Islet of Langerhans (tissue), 1 donor: ENCODE data around the gene SMC6.

Experiments
- FAIRE-seq: peaks from one replicate; lab custom pipeline; 2011; peaks lifted over from hg19 to GRCh38; lab: Jason Lieb, UNC

Gene SMC6

GRCh38 chr2:17753803-17754663, at the start of gene SMC6, which contains the start of gene GEN1:
Gene SMC6, minus strand, starts transcription at chr2:17753810. Its CDS starts 7,864 bp downstream, at chr2:17745946.
Gene GEN1, plus strand, starts transcription at chr2:17754138. Its CDS starts 5,806 bp downstream, at chr2:17759944.
- FAIRE-seq = no peak

DNA sequence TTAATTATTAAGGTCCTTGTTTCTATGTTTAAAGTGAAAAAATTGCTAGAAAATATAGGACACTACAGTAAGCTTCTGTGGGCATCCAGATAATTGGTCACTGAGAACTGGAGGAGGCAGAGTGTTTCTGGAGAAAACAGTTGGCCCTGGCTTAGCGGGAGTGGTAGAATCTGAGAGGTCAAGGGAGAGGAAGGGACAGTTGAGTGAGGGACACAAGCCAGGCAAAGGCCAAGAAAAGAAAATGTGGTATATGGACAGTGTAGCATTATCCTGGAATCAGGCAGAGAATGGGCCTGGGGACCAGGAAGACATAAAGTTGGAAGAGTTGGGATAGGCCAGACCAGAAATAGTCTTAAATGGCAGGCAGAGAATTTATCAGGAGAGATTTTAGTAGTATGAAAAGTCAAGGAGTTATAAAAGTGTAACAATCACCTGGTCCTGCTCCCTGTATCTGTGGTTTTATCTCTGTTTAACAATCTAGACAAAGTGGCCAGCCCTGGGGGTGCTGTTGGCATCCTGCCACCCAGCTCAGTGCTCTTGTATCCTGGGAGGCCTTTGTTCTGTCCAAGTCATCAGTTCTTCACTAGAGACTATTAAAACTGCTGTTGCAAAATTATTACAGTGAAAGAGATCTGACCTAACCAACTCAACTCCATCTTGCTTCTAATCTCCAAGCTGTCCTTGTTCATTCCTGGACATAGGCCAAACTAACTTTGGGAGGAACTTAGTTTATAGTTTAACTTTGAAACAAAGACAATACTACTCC, 47.3 kb upstream of the SMC6 start:
- FAIRE-seq = no peak

GRCh38 chr2:17800219-17800618, 46.6 kb upstream of the SMC6 start:
- FAIRE-seq = no peak

GRCh38 chr2:17799301-17800120, 45.9 kb upstream of the SMC6 start:
- no peak for FAIRE-seq

DNA sequence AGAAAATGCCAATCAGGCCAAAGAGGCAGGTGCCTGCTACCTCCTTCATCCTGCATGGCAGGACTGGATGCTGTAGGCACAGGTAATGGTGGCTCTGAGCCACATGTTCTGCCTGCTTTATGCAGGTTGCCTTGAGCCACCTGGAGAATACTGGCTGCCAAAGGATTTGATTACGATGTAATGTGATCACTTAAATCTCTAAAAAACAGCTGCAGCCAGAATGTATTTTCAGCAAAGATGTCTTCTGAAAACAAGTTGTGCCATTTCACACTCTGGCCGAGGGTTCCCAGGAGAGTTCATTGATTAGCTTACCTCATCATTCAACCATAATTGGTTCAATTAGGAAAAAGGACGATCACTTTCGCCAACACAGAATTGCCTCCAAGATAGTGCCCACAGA, 44.7 kb upstream of the SMC6 start:
- no peak for FAIRE-seq

GRCh38 chr2:17795309-17795708, 41.7 kb upstream of the SMC6 start:
- no peak for FAIRE-seq

DNA sequence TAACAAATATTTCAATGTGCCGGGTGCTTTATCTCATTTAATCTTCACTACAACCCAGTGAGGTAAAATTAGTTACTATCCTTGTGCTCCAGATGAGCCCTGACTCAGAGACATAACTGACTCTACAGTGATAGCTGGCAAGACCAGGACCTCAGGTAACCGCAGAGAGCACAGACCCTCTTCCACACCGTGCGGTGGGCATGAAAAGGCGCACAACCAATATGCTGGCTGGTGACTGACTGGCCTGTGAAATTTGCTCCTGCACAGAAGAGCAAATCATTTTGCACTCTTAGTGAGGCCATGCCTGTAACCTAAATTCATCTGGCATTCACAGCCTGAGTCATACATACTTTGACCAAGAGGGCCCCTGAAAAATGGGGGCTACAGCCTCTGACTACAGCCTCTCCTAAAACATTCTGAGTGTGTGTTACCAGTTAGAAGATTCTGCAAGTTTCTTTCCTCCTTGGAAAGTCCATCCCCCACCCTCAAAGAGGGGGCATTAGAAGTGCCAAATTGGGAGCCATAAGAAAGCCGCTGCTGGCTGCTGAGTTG, 40.3 kb upstream of the SMC6 start:
- no peak for FAIRE-seq

- no peak for FAIRE-seq
These were observed 39.7 kb upstream of the SMC6 start for GRCh38 chr2:17793296-17793695.

DNA sequence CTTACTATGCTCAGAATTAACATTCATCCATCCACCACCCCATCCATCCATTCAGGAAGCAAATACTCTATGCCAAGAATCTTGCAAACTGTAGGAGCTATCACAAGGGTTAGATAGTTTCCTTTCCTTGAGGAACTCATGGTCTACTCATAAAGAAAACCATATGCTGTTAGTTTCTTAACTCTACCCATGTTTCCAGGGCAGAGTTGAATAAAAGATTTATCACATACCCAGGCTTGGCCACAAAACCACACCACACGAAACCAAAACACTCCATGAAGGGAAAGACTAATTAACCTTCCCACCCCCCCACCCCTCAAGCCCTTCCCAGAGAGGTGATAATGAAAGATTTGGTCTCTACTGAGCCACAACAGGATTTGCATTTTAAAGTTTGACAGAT, 38.9 kb upstream of the SMC6 start:
- FAIRE-seq = no peak

DNA sequence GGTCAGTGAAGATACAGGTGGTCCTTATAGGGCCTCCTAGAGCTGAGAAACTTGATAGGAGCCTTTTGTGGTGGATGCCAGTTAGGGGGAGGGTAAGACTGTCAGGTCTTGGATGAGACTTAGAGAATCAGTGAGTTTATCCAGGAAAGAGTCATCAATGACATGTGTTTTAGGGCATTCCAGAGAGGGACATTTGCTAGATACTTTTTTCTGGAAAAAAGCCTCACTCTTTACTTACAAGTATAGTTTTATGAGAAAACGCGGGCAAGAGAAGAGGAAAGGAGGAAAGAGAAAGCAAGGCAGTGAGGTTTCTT, 38.2 kb upstream of the SMC6 start:
- FAIRE-seq = no peak

DNA sequence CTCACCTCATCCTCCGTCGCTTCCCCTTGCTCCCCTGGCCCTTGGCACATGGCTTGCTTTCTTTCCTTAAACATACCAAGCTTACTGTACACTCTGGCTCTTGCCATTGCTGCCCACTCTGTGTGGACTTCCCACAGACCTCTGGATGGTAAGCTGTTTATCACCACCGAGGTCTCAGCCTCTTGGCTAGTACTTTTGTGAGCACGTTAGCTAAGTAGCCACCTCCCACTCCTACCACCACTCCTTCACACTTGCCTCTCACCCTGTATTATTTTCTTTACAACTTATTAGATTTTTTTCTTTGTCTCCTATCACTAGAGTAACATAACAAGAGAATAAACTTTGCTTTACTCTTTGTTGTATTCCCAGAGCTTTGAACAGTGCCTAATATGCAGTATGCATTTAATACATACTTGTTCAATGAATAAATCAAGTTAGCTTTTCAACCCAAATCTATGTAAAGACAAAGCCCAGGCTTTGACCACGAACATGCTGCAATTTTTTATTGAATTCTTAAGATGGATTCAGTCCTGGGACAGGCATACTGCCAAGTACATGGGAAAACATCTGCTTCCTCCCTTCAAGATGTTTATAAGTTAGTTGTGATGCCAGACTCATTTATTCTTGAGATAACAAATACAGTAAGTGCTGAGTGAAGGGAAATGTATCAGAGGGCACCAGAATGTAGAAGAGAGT, 37.7 kb upstream of the SMC6 start:
- FAIRE-seq = no peak

GRCh38 chr2:17790536-17790935, 36.9 kb upstream of the SMC6 start:
- FAIRE-seq = no peak

DNA sequence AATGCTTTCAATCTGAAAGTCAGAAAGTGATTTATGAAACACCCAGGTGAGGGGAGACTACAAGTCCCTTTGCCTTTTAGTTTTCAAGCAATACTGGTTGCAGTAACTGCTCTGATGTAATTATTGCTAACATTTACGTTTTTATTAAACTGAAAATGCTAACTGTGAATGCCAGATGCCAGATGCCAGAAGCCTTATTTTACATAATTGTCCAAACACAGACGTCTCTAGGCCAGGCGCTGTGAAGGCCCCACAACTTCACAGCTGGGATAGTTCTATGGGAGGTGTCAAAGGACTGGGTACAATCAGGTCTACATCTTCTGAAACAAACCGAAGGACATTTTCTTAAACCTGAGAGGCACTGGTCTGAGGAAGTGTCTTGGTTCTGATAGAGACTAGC, 35.2 kb upstream of the SMC6 start:
- no peak for FAIRE-seq

GRCh38 chr2:17786727-17787126, 33.1 kb upstream of the SMC6 start:
- FAIRE-seq = no peak

DNA sequence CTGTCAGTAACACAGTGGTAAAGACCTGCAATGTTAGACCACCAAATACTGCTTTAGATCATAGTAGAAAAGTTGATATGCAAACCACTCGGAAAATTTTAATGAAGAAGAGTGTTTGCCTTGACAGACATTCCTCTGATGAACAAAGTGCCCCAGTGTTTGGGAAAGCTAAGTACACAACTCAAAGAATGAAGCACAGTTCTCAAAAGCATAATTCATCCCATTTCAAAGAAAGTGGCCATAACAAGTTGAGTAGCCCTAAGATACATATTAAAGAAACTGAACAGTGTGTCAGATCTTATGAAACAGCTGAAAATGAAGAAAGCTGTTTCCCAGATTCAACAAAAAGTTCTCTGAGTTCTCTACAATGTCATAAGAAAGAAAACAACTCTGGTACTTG, 27.9 kb upstream of the SMC6 start:
- FAIRE-seq = no peak

DNA sequence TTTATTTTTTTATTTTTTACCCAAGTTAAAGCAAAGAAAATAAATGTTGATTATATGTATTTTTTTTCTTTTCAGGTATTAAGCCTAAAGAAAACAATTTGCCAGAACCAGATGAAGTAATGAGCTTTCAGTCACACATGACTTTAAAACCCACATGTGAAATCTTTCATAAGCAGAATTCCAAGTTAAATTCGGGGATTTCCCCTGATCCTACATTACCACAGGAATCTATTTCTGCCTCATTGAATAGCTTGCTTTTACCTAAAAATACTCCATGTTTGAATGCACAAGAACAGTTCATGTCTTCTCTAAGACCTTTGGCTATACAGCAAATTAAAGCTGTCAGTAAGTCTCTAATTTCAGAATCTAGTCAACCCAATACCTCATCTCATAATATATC, 26.9 kb upstream of the SMC6 start:
- no peak for FAIRE-seq

DNA sequence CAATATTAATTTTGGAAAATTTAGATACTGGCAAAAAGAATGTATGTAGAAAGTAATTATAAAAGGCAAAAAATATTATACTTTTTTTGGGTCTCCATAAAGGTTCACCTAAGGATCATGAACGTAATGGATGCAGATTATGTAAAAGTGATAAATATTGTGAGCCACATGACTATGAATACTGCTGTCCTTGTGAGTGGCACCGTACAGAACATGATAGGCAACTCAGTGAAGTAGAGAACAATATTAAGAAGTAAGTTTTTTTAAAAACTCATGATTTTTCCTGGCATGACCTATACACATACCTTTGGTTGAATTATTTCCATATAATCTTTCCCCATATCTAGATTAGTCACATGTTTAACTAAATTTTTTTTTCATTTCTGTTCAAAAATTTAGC, 18.9 kb upstream of the SMC6 start:
- FAIRE-seq = no peak

- FAIRE-seq = no peak
These were observed 18.3 kb upstream of the SMC6 start for GRCh38 chr2:17771956-17772355.

- FAIRE-seq = no peak
These were observed 15.3 kb upstream of the SMC6 start for GRCh38 chr2:17768894-17769293.

- FAIRE-seq = no peak
These were observed 11.8 kb upstream of the SMC6 start for GRCh38 chr2:17765398-17765797.

GRCh38 chr2:17763641-17764333, 10.2 kb upstream of the SMC6 start:
- FAIRE-seq = no peak
